Immature natural killer cell (primary cell): ENCODE results near the gene NADSYN1. TPM values are rescaled to one million over a fixed set of nuclear protein-coding genes. Genes with fewer than 3 reads are reported as not detected.

Experiments used
- DNase-seq, 3 donors: peaks; one replicate each; pipeline ENCODE4 v3.0.0; 2022; ENCODE audit warnings: mixed read lengths in 1 of 3
- H3K27ac Mint-ChIP-seq, 6 donors: one replicate each; pipeline ENCODE4 v1.8.0; 2020; ENCODE audit warnings: mixed read lengths in 6 of 6, mild to moderate bottlenecking in 5 of 6, inconsistent platforms in 4 of 6, moderate library complexity in 3 of 6
- H3K27me3 Mint-ChIP-seq, 3 donors: one replicate each; pipeline ENCODE4 v1.8.0; 2020 to 2021; ENCODE audit warnings: low read depth in 3 of 3, mild to moderate bottlenecking in 3 of 3, mixed read lengths in 3 of 3, moderate library complexity in 3 of 3, inconsistent platforms in 1 of 3
- H3K36me3 Mint-ChIP-seq, 3 donors: one replicate each; pipeline ENCODE4 v1.8.0; 2020; ENCODE audit warnings: mixed read lengths in 3 of 3, inconsistent platforms in 2 of 3, mild to moderate bottlenecking in 2 of 3
- H3K4me1 Mint-ChIP-seq, 2 donors: one replicate each; pipeline ENCODE4 v1.8.0; 2020; ENCODE audit warnings: inconsistent platforms in 2 of 2, mild to moderate bottlenecking in 2 of 2, mixed read lengths in 2 of 2, moderate library complexity in 1 of 2
- H3K4me3 Mint-ChIP-seq, 5 donors: one replicate each; pipeline ENCODE4 v1.8.0; 2020; ENCODE audit warnings: mild to moderate bottlenecking in 5 of 5, mixed read lengths in 5 of 5, inconsistent platforms in 3 of 5, moderate library complexity in 3 of 5
- H3K9me3 Mint-ChIP-seq, 6 donors: one replicate each; pipeline ENCODE4 v1.8.0; 2020; ENCODE audit warnings: mild to moderate bottlenecking in 6 of 6, mixed read lengths in 6 of 6, inconsistent platforms in 4 of 6, moderate library complexity in 3 of 6
- polyA plus RNA-seq, 3 donors: library from polyadenylated mRNA; unstranded; fragments of 300-500 nt; fragmentation: Illumina TruSeq; gene quantifications; one replicate each; pipeline ENCODE4 v1.2.3, GENCODE V29; 2021

NADSYN1 gene
- polyA plus RNA-seq, 3 donors from 2014 or later, result 35.1 to 48.0 (median 37.1) TPM

- DNase-seq, result no peak
- H3K9me3 Mint-ChIP-seq, result no peaks in the 10 kb centered on the region
- no peak overlapping the region for H3K27ac Mint-ChIP-seq
- peaks cover 4 to 11% of the 10 kb centered on the region in 2 donors for H3K4me1 Mint-ChIP-seq
- no peak overlapping the region for H3K4me3 Mint-ChIP-seq
- H3K27me3 Mint-ChIP-seq, result peaks cover 0 to 6% (median 2%) of the 10 kb centered on the region in 3 donors
- H3K36me3 Mint-ChIP-seq, result no peaks in the 10 kb centered on the region
Measured at GRCh38 chr11:71425860-71426259, 27.1 kb upstream of the NADSYN1 start.

GRCh38 chr11:71426413-71426812 lies 26.6 kb upstream of the NADSYN1 start:
- Mint-ChIP-seq H3K4me3 (no peak overlapping the region), H3K27ac (no peak overlapping the region), H3K27me3 (peaks cover 0 to 8% (median 2%) of the 10 kb centered on the region in 3 donors), H3K4me1 (peaks cover 4 to 11% of the 10 kb centered on the region in 2 donors), H3K9me3 (no peaks in the 10 kb centered on the region), H3K36me3 (no peaks in the 10 kb centered on the region)
- DNase-seq, result no peak

- Mint-ChIP-seq H3K27ac (no peak overlapping the region), H3K4me3 (no peak overlapping the region), H3K4me1 (peaks cover 4 to 11% of the 10 kb centered on the region in 2 donors), H3K27me3 (peaks cover 0 to 6% (median 2%) of the 10 kb centered on the region in 3 donors), H3K36me3 (peaks cover 0 to 3% (median 0%) of the 10 kb centered on the region in 3 donors), H3K9me3 (no peaks in the 10 kb centered on the region)
- DNase-seq, result no peak
Measured at GRCh38 chr11:71428861-71429435, 24.1 kb upstream of the NADSYN1 start.

- no peak overlapping the region for H3K4me3 Mint-ChIP-seq
- no peaks in the 10 kb centered on the region for H3K9me3 Mint-ChIP-seq
- H3K27ac Mint-ChIP-seq, result no peak overlapping the region
- peaks cover 0 to 4% (median 3%) of the 10 kb centered on the region in 3 donors for H3K36me3 Mint-ChIP-seq
- H3K4me1 Mint-ChIP-seq, result peaks cover 4 to 11% of the 10 kb centered on the region in 2 donors
- no peak for DNase-seq
- H3K27me3 Mint-ChIP-seq, result peaks cover 0 to 6% (median 2%) of the 10 kb centered on the region in 3 donors
Measured at GRCh38 chr11:71429701-71430100, 23.3 kb upstream of the NADSYN1 start.

GRCh38 chr11:71430166-71430565 lies 22.8 kb upstream of the NADSYN1 start:
- peaks cover 0 to 6% (median 2%) of the 10 kb centered on the region in 3 donors for H3K27me3 Mint-ChIP-seq
- no peaks in the 10 kb centered on the region for H3K9me3 Mint-ChIP-seq
- H3K4me3 Mint-ChIP-seq, result no peak overlapping the region
- H3K4me1 Mint-ChIP-seq, result peaks cover 4 to 11% of the 10 kb centered on the region in 2 donors
- peaks cover 0 to 6% (median 4%) of the 10 kb centered on the region in 3 donors for H3K36me3 Mint-ChIP-seq
- no peak for DNase-seq
- no peak overlapping the region for H3K27ac Mint-ChIP-seq

GRCh38 chr11:71431271-71431670 lies 21.7 kb upstream of the NADSYN1 start:
- no peak overlapping the region for H3K4me3 Mint-ChIP-seq
- H3K27me3 Mint-ChIP-seq, result peaks cover 0 to 6% (median 2%) of the 10 kb centered on the region in 3 donors
- peaks cover 0 to 6% (median 4%) of the 10 kb centered on the region in 3 donors for H3K36me3 Mint-ChIP-seq
- no peak for DNase-seq
- H3K4me1 Mint-ChIP-seq, result peaks cover 4 to 11% of the 10 kb centered on the region in 2 donors
- no peaks in the 10 kb centered on the region for H3K9me3 Mint-ChIP-seq
- no peak overlapping the region for H3K27ac Mint-ChIP-seq

GRCh38 chr11:71432761-71433647 lies 20.0 kb upstream of the NADSYN1 start:
- Mint-ChIP-seq H3K36me3 (peaks cover 4 to 8% (median 6%) of the 10 kb centered on the region in 3 donors), H3K27me3 (peaks cover 0 to 6% (median 2%) of the 10 kb centered on the region in 3 donors), H3K27ac (no peak overlapping the region), H3K9me3 (no peaks in the 10 kb centered on the region), H3K4me3 (no peak overlapping the region), H3K4me1 (peaks cover 4 to 11% of the 10 kb centered on the region in 2 donors)
- no peak for DNase-seq

- Mint-ChIP-seq H3K9me3 (no peaks in the 10 kb centered on the region), H3K36me3 (peaks cover 4 to 8% (median 6%) of the 10 kb centered on the region in 3 donors), H3K27ac (no peak overlapping the region), H3K4me3 (no peak overlapping the region), H3K4me1 (peaks cover 4 to 10% of the 10 kb centered on the region in 2 donors), H3K27me3 (peaks cover 0 to 6% (median 2%) of the 10 kb centered on the region in 3 donors)
- no peak for DNase-seq
Measured at GRCh38 chr11:71433648-71434450, 19.2 kb upstream of the NADSYN1 start.

GRCh38 chr11:71434576-71435130 lies 18.4 kb upstream of the NADSYN1 start:
- H3K4me3 Mint-ChIP-seq, result no peak overlapping the region
- H3K27me3 Mint-ChIP-seq, result peaks cover 0 to 2% (median 0%) of the 10 kb centered on the region in 3 donors
- peaks cover 0 to 2% of the 10 kb centered on the region in 2 donors for H3K4me1 Mint-ChIP-seq

GRCh38 chr11:71435278-71435951 lies 17.6 kb upstream of the NADSYN1 start:
- H3K9me3 Mint-ChIP-seq, result no peaks in the 10 kb centered on the region
- H3K4me1 Mint-ChIP-seq, result no peaks in the 10 kb centered on the region
- peaks cover 7 to 10% (median 8%) of the 10 kb centered on the region in 3 donors for H3K36me3 Mint-ChIP-seq
- no peak overlapping the region for H3K4me3 Mint-ChIP-seq
- no peak for DNase-seq
- no peak overlapping the region for H3K27ac Mint-ChIP-seq
- peaks cover 0 to 6% (median 0%) of the 10 kb centered on the region in 3 donors for H3K27me3 Mint-ChIP-seq

More at GRCh38 chr11:71434576-71435130, 18.4 kb upstream of the NADSYN1 start:
- Mint-ChIP-seq H3K9me3 (no peaks in the 10 kb centered on the region), H3K36me3 (peaks cover 6 to 8% (median 6%) of the 10 kb centered on the region in 3 donors), H3K27ac (no peak overlapping the region)
- no peak for DNase-seq

GRCh38 chr11:71436861-71437260 lies 16.1 kb upstream of the NADSYN1 start:
- Mint-ChIP-seq H3K4me3 (no peak overlapping the region), H3K36me3 (peaks cover 10 to 12% (median 11%) of the 10 kb centered on the region in 3 donors)

GRCh38 chr11:71437399-71437798 lies 15.6 kb upstream of the NADSYN1 start:
- peaks cover 10 to 17% (median 11%) of the 10 kb centered on the region in 3 donors for H3K36me3 Mint-ChIP-seq
- no peaks in the 10 kb centered on the region for H3K4me1 Mint-ChIP-seq
- no peak overlapping the region for H3K4me3 Mint-ChIP-seq
- H3K27ac Mint-ChIP-seq, result no peak overlapping the region
- H3K9me3 Mint-ChIP-seq, result no peaks in the 10 kb centered on the region
- no peak for DNase-seq
- peaks cover 0 to 4% (median 0%) of the 10 kb centered on the region in 3 donors for H3K27me3 Mint-ChIP-seq

More at GRCh38 chr11:71436861-71437260, 16.1 kb upstream of the NADSYN1 start:
- H3K4me1 Mint-ChIP-seq, result no peaks in the 10 kb centered on the region
- no peak for DNase-seq
- no peak overlapping the region for H3K27ac Mint-ChIP-seq
- peaks cover 0 to 4% (median 0%) of the 10 kb centered on the region in 3 donors for H3K27me3 Mint-ChIP-seq
- no peaks in the 10 kb centered on the region for H3K9me3 Mint-ChIP-seq

GRCh38 chr11:71437879-71438278 lies 15.1 kb upstream of the NADSYN1 start:
- no peaks in the 10 kb centered on the region for H3K9me3 Mint-ChIP-seq
- peaks cover 0 to 4% (median 0%) of the 10 kb centered on the region in 3 donors for H3K27me3 Mint-ChIP-seq
- no peak for DNase-seq
- H3K4me3 Mint-ChIP-seq, result no peak overlapping the region
- H3K4me1 Mint-ChIP-seq, result no peaks in the 10 kb centered on the region
- peaks cover 11 to 20% (median 14%) of the 10 kb centered on the region in 3 donors for H3K36me3 Mint-ChIP-seq
- no peak overlapping the region for H3K27ac Mint-ChIP-seq
